LNCaP clone FGC (cell line): ENCODE measurements around the gene KLHL29.

Experiments
- DNase-seq: peaks from one replicate; pipeline ENCODE4 v3.0.0-alpha.2; 2011; ENCODE audit warnings: low read depth
- H3K4me3 ChIP-seq: 2 replicates; pipeline ENCODE4 v1.5.1; 2011; ENCODE audit warnings: mild to moderate bottlenecking, low read depth, low read length, control low read depth
- CTCF ChIP-seq: IDR thresholded peaks from 2 replicates; pipeline ENCODE4 v1.5.1; 2012; ENCODE audit warnings: mild to moderate bottlenecking; ENCODE audit not compliant: control insufficient read depth, insufficient read depth; ENCODE audit errors: extremely low read depth

The KLHL29 gene

GRCh38 chr2:23606196-23606595 is 221.2 kb downstream of the KLHL29 start:
- no peak for TF ChIP-seq CTCF
- no peak for DNase-seq
- no peak overlapping the region for H3K4me3 ChIP-seq

- H3K4me3 ChIP-seq, result no peak overlapping the region
- DNase-seq, result no peak
- TF ChIP-seq CTCF, result no peak
These were observed 222.0 kb downstream of the KLHL29 start for GRCh38 chr2:23606968-23607367.

- TF ChIP-seq CTCF, result no peak
- H3K4me3 ChIP-seq, result no peak overlapping the region
These were observed 222.9 kb downstream of the KLHL29 start for GRCh38 chr2:23607925-23608324.

GRCh38 chr2:23609254-23609653 is 224.3 kb downstream of the KLHL29 start:
- no peak for DNase-seq
- TF ChIP-seq CTCF, result no peak
- H3K4me3 ChIP-seq, result no peak overlapping the region

More at GRCh38 chr2:23607925-23608324, 222.9 kb downstream of the KLHL29 start:
- no peak for DNase-seq

GRCh38 chr2:23611839-23612238 is 226.9 kb downstream of the KLHL29 start:
- no peak for DNase-seq
- no peak for TF ChIP-seq CTCF
- no peak overlapping the region for H3K4me3 ChIP-seq

- no peak for TF ChIP-seq CTCF
- DNase-seq, result no peak
- no peak overlapping the region for H3K4me3 ChIP-seq
These were observed 229.7 kb downstream of the KLHL29 start for GRCh38 chr2:23614701-23615100.

GRCh38 chr2:23615216-23616020 is 230.4 kb downstream of the KLHL29 start:
- DNase-seq, result no peak
- H3K4me3 ChIP-seq, result no peak overlapping the region
- TF ChIP-seq CTCF, result no peak
